DND-41 (cell line): ENCODE results near the gene LY6G6C.

Source experiments
- EZH2 ChIP-seq: IDR thresholded peaks from 3 replicates; pipeline ENCODE4 v1.6.1; 2012; ENCODE audit warnings: borderline replicate concordance, low read depth, mild to moderate bottlenecking, moderate library complexity, low read length, inconsistent platforms; ENCODE audit not compliant: severe bottlenecking
- TF ChIP-seq, protein P1 (sequence below): IDR thresholded peaks from 2 replicates; pipeline ENCODE4 v1.5.1; 2012; ENCODE audit warnings: borderline replicate concordance, low read length, moderate library complexity, mild to moderate bottlenecking; ENCODE audit not compliant: poor library complexity, severe bottlenecking; ENCODE audit errors: extremely low read depth

DNA sequence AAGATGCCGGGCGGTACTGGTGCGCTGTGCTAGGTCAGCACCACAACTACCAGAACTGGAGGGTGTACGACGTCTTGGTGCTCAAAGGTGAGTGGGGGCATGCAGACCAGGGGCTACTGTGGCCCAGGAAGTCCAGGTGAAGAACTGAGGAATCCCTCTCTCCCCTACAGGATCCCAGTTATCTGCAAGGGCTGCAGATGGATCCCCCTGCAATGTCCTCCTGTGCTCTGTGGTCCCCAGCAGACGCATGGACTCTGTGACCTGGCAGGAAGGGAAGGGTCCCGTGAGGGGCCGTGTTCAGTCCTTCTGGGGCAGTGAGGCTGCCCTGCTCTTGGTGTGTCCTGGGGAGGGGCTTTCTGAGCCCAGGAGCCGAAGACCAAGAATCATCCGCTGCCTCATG lies 13.8 kb downstream of the LY6G6C start:
- TF ChIP-seq, protein P1, sequence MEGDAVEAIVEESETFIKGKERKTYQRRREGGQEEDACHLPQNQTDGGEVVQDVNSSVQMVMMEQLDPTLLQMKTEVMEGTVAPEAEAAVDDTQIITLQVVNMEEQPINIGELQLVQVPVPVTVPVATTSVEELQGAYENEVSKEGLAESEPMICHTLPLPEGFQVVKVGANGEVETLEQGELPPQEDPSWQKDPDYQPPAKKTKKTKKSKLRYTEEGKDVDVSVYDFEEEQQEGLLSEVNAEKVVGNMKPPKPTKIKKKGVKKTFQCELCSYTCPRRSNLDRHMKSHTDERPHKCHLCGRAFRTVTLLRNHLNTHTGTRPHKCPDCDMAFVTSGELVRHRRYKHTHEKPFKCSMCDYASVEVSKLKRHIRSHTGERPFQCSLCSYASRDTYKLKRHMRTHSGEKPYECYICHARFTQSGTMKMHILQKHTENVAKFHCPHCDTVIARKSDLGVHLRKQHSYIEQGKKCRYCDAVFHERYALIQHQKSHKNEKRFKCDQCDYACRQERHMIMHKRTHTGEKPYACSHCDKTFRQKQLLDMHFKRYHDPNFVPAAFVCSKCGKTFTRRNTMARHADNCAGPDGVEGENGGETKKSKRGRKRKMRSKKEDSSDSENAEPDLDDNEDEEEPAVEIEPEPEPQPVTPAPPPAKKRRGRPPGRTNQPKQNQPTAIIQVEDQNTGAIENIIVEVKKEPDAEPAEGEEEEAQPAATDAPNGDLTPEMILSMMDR = no peak
- TF ChIP-seq EZH2 = no peak
